Left ventricle myocardium inferior (tissue), 1 donor: Measurements from ENCODE around the gene XRCC4. TPM values are rescaled to one million over a fixed set of nuclear protein-coding genes. Genes with fewer than 3 reads are reported as not detected.

Experiments
- DNase-seq: peaks from one replicate; pipeline ENCODE4 v3.0.0-alpha.2; 2020
- H3K27ac ChIP-seq: fragments of 200-600 bp; replicated peaks from 2 replicates; pipeline ENCODE4 v1.8.0; 2021
- H3K27me3 ChIP-seq: fragments of 200-600 bp; 2 replicates; pipeline ENCODE4 v1.8.0; 2021; ENCODE audit warnings: low read depth
- H3K36me3 ChIP-seq: fragments of 200-600 bp; 2 replicates; pipeline ENCODE4 v1.8.0; 2021
- H3K4me1 ChIP-seq: fragments of 200-600 bp; 2 replicates; pipeline ENCODE4 v1.8.0; 2021
- H3K4me3 ChIP-seq: fragments of 200-600 bp; 2 replicates; pipeline ENCODE4 v1.8.0; 2021; ENCODE audit warnings: mild to moderate bottlenecking, moderate library complexity
- H3K9me3 ChIP-seq: fragments of 200-600 bp; replicated peaks from 2 replicates; pipeline ENCODE4 v1.8.0; 2021
- intact Hi-C: fragments of 100-400 bp; cut with micrococcal nuclease; formaldehyde crosslinking; loops from one replicate; pipeline ENCODE4 v1.11.0; 2022
- total RNA-seq: library from RNA; stranded (reverse); fragmentation: NEBNext Ultra II Directional; extraction: Animal tissue kit (Norgen Biotek cat#: 25700); gene quantifications from one replicate; pipeline ENCODE4 v1.2.1, GENCODE V29; 2021
- TF ChIP-seq, protein P1 (sequence below): fragments of 200-600 bp; IDR thresholded peaks from 2 replicates; pipeline ENCODE4 v1.8.0; 2021; ENCODE audit warnings: antibody characterized with exemption, mild to moderate bottlenecking, borderline replicate concordance
- donor health status: DM: no; HTN: yes; CAD: no; lungs with severe emphysema.

XRCC4 gene
- total RNA-seq, 1 donor from 2014 or later = 5.2 TPM

DNA sequence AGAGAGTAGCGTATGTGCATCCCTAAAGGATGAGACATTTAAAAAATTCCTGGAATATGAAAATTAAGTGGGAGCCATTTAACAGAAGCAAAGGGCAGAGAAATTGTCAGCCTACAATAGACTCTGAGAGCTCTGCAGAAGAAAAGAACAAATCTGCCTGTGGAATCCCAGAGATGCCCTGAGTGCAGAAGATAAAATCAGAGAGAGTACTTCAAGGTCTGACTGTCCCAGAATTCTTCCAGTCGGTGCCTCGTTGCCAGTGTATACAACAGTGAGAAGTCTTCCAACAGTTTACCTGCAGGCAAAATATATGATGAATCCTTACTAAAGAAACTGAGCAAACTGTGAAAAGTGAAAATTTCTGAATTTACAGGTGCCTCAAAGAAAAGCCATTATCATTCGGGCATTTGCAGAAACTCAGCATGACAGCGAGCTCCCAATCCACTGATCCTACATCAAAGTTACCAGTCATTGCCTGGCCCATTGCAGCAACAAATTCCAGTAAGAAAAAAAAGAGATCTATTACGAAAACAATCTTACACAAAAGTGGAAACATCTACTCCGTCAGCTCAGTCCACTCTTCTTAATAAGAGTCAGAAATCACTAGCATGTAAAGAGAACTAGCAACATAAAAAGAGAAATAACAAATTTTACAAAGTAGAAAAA is 301.4 kb downstream of the XRCC4 start:
- no peaks in the 10 kb centered on the region for H3K27me3 ChIP-seq
- intact Hi-C loops = no loop called here
- H3K27ac ChIP-seq = no peak overlapping the region
- no peak for DNase-seq
- TF ChIP-seq, protein P1, sequence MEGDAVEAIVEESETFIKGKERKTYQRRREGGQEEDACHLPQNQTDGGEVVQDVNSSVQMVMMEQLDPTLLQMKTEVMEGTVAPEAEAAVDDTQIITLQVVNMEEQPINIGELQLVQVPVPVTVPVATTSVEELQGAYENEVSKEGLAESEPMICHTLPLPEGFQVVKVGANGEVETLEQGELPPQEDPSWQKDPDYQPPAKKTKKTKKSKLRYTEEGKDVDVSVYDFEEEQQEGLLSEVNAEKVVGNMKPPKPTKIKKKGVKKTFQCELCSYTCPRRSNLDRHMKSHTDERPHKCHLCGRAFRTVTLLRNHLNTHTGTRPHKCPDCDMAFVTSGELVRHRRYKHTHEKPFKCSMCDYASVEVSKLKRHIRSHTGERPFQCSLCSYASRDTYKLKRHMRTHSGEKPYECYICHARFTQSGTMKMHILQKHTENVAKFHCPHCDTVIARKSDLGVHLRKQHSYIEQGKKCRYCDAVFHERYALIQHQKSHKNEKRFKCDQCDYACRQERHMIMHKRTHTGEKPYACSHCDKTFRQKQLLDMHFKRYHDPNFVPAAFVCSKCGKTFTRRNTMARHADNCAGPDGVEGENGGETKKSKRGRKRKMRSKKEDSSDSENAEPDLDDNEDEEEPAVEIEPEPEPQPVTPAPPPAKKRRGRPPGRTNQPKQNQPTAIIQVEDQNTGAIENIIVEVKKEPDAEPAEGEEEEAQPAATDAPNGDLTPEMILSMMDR = no peak
- no peaks in the 10 kb centered on the region for H3K36me3 ChIP-seq
- no peaks in the 10 kb centered on the region for H3K4me1 ChIP-seq
- no peaks in the 10 kb centered on the region for H3K9me3 ChIP-seq
- H3K4me3 ChIP-seq = no peak overlapping the region

DNA sequence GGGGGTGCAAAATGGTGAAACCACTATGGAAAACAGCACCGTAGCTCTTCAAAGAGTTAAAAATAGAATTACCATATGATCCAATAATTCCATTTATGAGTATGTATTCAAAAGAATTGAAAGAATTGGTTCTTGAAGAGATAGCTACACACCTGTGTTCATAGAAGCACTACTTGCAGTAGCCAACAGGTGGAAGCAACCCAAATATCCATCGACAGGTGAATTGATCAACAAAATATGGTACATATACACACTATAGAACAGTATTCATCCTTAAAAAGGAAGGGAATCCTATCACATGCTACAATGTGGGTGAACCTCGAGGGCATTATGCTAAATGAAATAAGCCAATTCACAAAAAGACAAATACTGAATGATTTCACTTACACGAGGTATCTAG is 308.5 kb downstream of the XRCC4 start:
- DNase-seq = no peak
- Histone ChIP-seq H3K27me3 (no peaks in the 10 kb centered on the region), H3K4me1 (no peaks in the 10 kb centered on the region), H3K4me3 (no peak overlapping the region), H3K27ac (no peak overlapping the region), H3K9me3 (peaks cover 19% of the 10 kb centered on the region), H3K36me3 (no peaks in the 10 kb centered on the region)
- intact Hi-C loops = no loop called here
- TF ChIP-seq, protein P1 = no peak

DNA sequence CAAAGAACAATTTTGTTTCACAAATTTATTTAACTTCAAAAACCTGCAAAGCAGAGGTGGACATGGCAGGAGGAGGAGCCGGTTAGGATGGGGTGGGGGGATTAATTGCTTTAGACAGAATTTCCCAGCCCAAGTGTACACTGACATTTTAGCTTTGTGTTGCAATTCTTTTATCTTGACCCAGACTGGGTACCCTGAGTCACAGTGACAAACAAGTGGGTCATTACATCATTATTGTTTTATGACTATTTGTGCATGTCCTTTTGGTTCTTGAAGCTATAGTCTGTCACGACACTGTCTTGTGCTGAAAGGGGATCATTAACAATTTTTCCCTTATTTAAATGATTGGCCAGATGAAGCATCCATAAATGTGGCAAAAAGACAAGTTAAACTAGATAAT is 309.7 kb downstream of the XRCC4 start:
- Histone ChIP-seq H3K27me3 (no peaks in the 10 kb centered on the region), H3K9me3 (peaks cover 19% of the 10 kb centered on the region), H3K36me3 (no peaks in the 10 kb centered on the region), H3K4me3 (no peak overlapping the region), H3K27ac (no peak overlapping the region), H3K4me1 (no peaks in the 10 kb centered on the region)
- no peak for DNase-seq
- TF ChIP-seq, protein P1 = no peak
- intact Hi-C loops = no loop called here

DNA sequence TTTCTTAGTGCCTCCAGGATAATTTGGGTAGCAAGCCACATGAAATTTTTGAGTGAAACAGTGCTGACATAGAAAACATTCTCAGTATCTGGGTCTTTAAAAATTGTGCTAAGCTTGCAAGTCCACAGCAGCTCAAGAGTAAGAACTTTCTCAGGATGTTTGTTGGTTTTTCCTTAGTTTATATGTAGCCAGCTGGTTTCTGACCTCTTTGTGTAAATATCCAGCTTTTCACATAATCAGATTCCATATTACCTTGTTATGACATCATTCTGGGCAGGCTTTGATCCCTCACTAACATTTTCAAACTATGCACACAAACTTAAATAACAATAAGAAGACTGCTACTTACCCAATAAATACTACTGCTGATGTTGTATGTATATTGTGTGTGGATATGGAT is 311.3 kb downstream of the XRCC4 start:
- H3K27me3 ChIP-seq = no peaks in the 10 kb centered on the region

DNA sequence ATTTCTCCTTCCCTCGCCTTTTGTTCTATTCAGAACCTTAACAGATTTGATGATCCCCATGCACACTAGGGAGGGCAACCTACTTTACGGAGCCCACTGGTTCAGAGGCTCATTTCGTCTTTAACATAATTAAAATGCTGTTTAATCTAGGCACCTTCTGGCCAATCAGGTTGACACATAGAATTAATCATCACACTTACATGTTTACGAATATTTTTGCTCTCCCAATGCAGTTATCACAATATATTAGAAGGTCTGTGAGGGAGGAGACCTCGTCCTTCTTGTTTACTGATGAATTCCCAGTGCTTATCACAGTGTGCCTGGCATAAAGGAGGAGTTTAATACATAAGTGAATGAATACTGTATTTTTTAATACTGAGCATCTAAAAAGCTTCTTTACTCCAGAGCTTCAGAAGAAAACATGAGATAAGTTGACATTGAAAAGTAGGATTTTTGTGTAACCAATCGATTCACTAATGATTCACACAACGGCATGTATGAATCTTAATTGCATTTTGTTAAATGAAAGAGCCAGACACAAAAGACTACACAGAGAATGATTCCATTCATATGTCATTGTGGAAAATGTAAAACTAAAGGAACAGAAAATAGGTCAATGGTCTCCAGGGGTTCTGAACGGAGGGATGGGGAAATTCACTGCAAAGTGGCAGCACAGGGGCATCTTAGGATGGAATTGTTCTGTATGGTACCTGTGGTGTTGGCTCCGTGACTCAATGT is 315.6 kb downstream of the XRCC4 start:
- DNase-seq = no peak
- TF ChIP-seq, protein P1 = no peak
- Histone ChIP-seq H3K9me3 (no peaks in the 10 kb centered on the region), H3K4me3 (no peak overlapping the region), H3K36me3 (no peaks in the 10 kb centered on the region), H3K4me1 (no peaks in the 10 kb centered on the region), H3K27me3 (no peaks in the 10 kb centered on the region), H3K27ac (no peak overlapping the region)
- intact Hi-C loops = no loop called here

More for the DNA sequence above, 311.3 kb downstream of the XRCC4 start:
- H3K4me3 ChIP-seq = no peak overlapping the region
- H3K36me3 ChIP-seq = no peaks in the 10 kb centered on the region
- no peak for DNase-seq
- intact Hi-C loops = no loop called here
- TF ChIP-seq, protein P1 = no peak
- H3K27ac ChIP-seq = no peak overlapping the region
- H3K4me1 ChIP-seq = no peaks in the 10 kb centered on the region
- peaks cover 19% of the 10 kb centered on the region for H3K9me3 ChIP-seq
